HG03045 (cell line): ENCODE results near the gene TMEM39B.
A peak's percentile ranks its signal among the peaks of the same experiment; 100 is the strongest.
"Not testable (repeated sequence)": the region's sequence is repeated elsewhere in the genome, so short reads cannot be mapped to it uniquely, and the experiment has no call there.

Experiments
- ATAC-seq: cut with Tn5 transposase; IDR thresholded peaks from one replicate; pipeline ENCODE4 v1.9.1; 2021; ENCODE audit warnings: mild to moderate bottlenecking, moderate library complexity; ENCODE audit not compliant: unreplicated experiment

The TMEM39B gene

GRCh38 chr1:32072622-32073298 lies at the start of gene TMEM39B:
TSS of gene TMEM39B (plus strand) at chr1:32072939. CDS start at chr1:32073048, 109 bp downstream.
- ATAC-seq, result peak; percentile 81

- no peak for ATAC-seq
These were observed 49.4 kb upstream of the TMEM39B start for GRCh38 chr1:32023351-32023750.

GRCh38 chr1:32025515-32025914 lies 47.2 kb upstream of the TMEM39B start:
- no peak for ATAC-seq

GRCh38 chr1:32028746-32029145 lies 44.0 kb upstream of the TMEM39B start:
- ATAC-seq, result no peak

GRCh38 chr1:32031578-32032274 lies 41.0 kb upstream of the TMEM39B start:
- no peak for ATAC-seq

- ATAC-seq, result no peak
These were observed 40.5 kb upstream of the TMEM39B start for GRCh38 chr1:32032275-32032615.

- ATAC-seq, result no peak
These were observed 37.6 kb upstream of the TMEM39B start for GRCh38 chr1:32035119-32035518.

- no peak for ATAC-seq
These were observed 32.0 kb upstream of the TMEM39B start for GRCh38 chr1:32040711-32041110.

GRCh38 chr1:32042330-32042729 lies 30.4 kb upstream of the TMEM39B start:
- ATAC-seq, result no peak

GRCh38 chr1:32044234-32044633 lies 28.5 kb upstream of the TMEM39B start:
- no peak for ATAC-seq

GRCh38 chr1:32045772-32046171 lies 27.0 kb upstream of the TMEM39B start:
- no peak for ATAC-seq

GRCh38 chr1:32047701-32048100 lies 25.0 kb upstream of the TMEM39B start:
- ATAC-seq, result no peak

GRCh38 chr1:32048440-32048839 lies 24.3 kb upstream of the TMEM39B start:
- ATAC-seq, result no peak

GRCh38 chr1:32051706-32052105 lies 21.0 kb upstream of the TMEM39B start:
- no peak for ATAC-seq

GRCh38 chr1:32052887-32053286 lies 19.9 kb upstream of the TMEM39B start:
- ATAC-seq, result no peak

- ATAC-seq, result no peak
These were observed 17.3 kb upstream of the TMEM39B start for GRCh38 chr1:32055416-32055815.

- no peak for ATAC-seq
These were observed 16.1 kb upstream of the TMEM39B start for GRCh38 chr1:32056598-32056997.

- ATAC-seq, result no peak
These were observed 11.8 kb upstream of the TMEM39B start for GRCh38 chr1:32060914-32061313.

- ATAC-seq, result no peak
These were observed 9.9 kb upstream of the TMEM39B start for GRCh38 chr1:32062867-32063230.

- ATAC-seq, result no peak
These were observed 9.5 kb upstream of the TMEM39B start for GRCh38 chr1:32063261-32063681.

- not testable (repeated sequence) for ATAC-seq
These were observed 6.9 kb upstream of the TMEM39B start for GRCh38 chr1:32065613-32066488.

GRCh38 chr1:32066489-32066873 lies 6.3 kb upstream of the TMEM39B start:
- ATAC-seq, result no peak
